Omental fat pad (tissue), 4 donors: ENCODE data around the gene NPS. TPM values are rescaled to one million over a fixed set of nuclear protein-coding genes. Genes with fewer than 3 reads are reported as not detected.

Experiments used
- ATAC-seq: fragments of 150-250 bp; one replicate; pipeline ENCODE4 v1.9.1; 2016; ENCODE audit warnings: mild to moderate bottlenecking, moderate library complexity; ENCODE audit not compliant: low FRiP score
- DNase-seq: peaks from one replicate; pipeline ENCODE4 v3.0.0-alpha.2; 2019; ENCODE audit warnings: low spot score
- CTCF ChIP-seq, 3 donors: fragments of 450-650 bp; IDR thresholded peaks; one replicate each; pipeline ENCODE4 v1.5.1; 2016 to 2017; ENCODE audit warnings: antibody characterized with exemption in 3 of 3, mild to moderate bottlenecking in 3 of 3, moderate library complexity in 2 of 3
- total RNA-seq, 4 donors: library from RNA; depleted of rRNA; stranded (reverse); fragments of >200 nt; gene quantifications; one replicate each; pipeline ENCODE4 v1.1.0, GENCODE V29; 2016

Gene NPS
- total RNA-seq, 4 donors from 2014 or later = not detected

GRCh38 chr10:127592586-127592985 is 43.5 kb downstream of the NPS start:
- TF ChIP-seq CTCF (IDR thresholded peaks at IDR 0.05) = no peak
- no peak for ATAC-seq
- no peak for DNase-seq

- no peak for TF ChIP-seq CTCF (IDR thresholded peaks at IDR 0.05)
- DNase-seq (no peak), ATAC-seq (no peak)
These were observed 51.4 kb downstream of the NPS start for GRCh38 chr10:127600479-127600878.

Other genes starting within 250 kb of the NPS start
- gene FOXI2, start 187.9 kb downstream of the NPS start, total RNA-seq = not detected